ENCODE data around the gene SRCAP.
"Not testable (repeated sequence)": the region's sequence is repeated elsewhere in the genome, so short reads cannot be mapped to it uniquely, and the experiment has no call there.

The SRCAP gene

GRCh38 chr16:30664616-30665109 lies 34.3 kb upstream of the SRCAP start:
- no peak for DNase-seq

- no peak for DNase-seq
Measured at GRCh38 chr16:30665155-30665829, 33.7 kb upstream of the SRCAP start.

DNA sequence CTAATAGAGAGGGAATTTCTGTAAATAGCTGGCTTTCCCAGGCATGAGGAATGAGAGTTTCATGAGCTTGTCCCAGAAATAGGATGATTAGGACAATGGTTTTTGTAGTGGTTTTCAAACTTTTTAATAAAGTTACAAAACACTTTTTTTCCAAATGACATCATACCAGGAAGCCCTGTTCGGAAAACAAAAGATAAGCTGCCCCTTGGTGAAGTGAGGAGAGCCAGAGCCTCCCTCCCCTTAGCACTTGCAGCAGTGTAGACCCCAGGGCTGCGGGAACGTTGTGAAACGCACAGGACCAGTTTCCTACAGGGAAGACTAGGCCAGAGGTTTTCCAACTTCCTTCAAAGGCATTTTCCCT lies 33.2 kb upstream of the SRCAP start:
- no peak for DNase-seq

DNA sequence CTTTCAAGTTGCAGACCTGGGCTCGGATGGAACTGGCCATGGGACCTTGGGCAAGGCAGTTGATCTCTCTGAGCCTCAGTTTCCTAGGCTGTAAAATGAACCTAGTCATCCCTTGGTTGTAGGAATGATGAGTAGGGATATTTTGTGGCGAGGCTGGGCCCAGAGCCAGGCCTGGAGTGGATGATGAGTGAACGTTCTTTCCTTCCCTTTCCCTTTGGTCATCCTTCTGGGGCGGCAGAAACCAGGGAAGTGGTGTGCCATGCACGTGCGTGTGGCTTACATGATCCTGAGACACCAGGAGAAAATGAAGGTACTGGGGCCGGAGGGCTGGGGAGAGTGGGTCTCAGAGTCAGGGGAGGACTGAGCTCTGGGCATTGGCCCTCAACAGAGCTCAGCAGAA lies 32.3 kb upstream of the SRCAP start:
- DNase-seq, result no peak

DNA sequence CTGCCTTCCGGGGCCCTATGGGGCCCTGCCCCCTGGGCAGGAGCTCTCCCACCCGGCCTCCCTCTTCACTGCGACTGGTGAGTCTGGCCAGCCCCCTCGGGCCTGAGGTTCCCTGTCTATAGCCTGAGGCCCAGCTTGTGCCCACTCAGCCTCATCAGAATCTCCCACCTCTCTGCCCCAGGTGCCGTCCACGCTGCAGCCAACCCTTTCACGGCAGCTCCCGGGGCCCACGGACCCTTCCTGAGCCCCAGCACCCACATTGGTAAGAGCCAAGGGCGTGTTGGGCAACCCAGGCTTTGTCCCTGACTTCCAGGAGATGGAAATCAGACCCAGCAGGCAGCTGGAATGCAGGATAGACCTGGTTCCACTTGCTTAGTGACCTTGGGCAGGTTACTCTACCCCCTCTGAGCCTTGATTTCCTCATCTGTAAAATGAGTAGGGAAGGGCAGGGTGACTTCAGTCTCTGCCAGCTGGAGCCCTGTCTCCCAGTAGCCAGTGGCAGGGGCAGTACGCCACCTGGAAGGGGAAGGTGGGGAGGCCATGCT lies 31.5 kb upstream of the SRCAP start:
- DNase-seq, result no peak

GRCh38 chr16:30668393-30668792 lies 30.6 kb upstream of the SRCAP start:
- DNase-seq, result no peak

DNA sequence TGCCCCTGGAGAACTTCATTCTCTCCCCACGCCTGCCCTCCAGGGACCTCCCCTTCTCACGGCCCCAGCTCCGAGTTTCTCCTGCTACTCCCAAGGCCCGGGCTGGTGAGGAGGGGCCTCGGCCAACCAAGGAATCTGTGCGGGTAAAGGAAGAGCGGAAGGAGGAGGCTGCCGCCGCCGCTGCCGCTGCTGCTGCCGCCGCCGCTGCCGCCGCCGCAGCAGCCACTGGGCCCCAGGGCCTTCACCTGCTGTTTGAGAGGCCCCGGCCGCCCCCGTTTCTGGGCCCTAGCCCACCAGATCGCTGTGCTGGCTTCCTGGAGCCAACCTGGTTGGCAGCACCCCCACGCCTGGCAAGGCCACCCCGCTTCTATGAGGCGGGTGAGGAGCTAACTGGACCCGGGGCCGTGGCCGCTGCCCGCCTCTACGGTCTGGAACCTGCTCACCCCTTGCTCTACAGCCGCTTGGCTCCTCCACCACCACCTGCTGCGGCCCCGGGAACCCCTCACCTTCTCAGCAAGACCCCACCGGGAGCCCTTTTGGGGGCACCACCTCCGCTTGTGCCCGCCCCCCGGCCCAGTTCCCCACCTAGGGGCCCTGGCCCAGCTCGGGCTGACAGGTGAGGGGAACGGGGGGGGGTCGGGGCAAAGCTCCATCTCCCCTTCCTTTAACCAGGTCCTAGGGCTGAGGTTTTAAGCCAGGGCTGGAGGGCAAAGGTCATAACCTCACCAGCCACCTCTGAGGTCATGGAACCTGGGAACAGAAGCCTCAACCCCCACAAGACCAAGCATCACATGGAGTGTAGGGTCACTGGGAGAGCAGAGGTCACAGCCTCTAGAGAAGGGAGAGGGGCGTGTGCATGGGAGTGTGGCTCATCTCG lies 29.7 kb upstream of the SRCAP start:
- DNase-seq, result no peak

GRCh38 chr16:30669903-30670824 lies 28.8 kb upstream of the SRCAP start:
- no peak for DNase-seq

DNA sequence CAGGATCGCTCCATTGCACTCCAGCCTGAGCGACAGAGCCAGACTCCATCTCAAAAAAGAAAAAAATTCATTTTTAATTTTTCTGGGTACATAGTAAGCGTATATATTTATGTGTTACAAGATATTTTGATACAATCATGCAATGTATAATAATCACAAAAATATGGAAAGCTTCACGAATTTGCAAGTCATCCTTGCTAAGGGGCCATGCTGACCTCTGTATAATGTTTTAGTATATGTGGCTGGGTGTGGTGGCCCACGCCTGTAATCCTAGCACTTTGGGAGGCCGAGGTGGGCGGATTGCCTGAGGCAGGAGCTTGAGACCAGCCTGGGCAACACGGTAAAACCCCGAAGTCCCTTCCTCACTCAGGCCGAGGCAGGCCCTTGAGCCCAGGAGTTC lies 23.8 kb upstream of the SRCAP start:
- DNase-seq, result no peak

- DNase-seq, result no peak
Measured at GRCh38 chr16:30677931-30678585, 20.9 kb upstream of the SRCAP start.

GRCh38 chr16:30678586-30678970 lies 20.4 kb upstream of the SRCAP start:
- no peak for DNase-seq

DNA sequence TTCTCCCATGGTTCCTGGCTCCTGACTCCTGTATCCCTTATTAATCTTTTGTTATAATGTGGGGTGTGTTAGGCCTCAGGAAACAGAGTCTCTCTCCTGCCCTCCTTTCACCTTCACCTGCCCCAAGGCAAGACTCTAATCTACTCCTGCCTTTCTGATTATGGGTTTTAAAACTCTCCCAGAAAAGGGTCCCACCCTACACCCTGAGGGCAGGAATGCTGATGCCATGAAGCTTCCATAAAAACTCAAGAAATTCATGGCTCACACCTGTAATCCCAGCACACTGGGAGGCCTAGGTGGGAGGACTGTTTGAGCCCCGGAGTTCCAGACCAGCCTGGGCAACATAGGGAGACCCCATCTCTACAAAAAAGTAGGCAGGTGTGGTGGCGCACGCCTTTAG lies 18.6 kb upstream of the SRCAP start:
- DNase-seq, result no peak

GRCh38 chr16:30688701-30689100 lies 10.3 kb upstream of the SRCAP start:
- no peak for DNase-seq

DNA sequence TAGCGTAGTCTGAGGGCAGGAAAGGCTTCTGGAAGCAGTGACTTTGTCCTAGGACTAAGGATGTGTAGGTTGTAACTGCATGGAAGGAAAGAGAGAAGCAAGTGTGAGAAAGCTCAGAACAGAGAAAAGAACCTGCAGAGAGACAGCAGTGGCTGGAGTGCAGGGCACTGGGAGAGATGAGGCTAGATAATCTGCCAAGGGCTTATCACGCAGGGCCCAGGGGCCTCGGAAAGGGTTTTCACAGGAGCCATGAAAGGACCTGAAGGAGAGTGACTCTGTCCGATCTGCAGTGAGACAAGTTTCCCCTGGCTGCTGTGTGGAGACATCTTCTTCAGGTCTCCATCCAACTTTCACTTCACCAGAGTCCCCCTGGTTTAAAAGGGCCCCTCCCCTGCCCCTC lies 7.1 kb upstream of the SRCAP start:
- no peak for DNase-seq

DNA sequence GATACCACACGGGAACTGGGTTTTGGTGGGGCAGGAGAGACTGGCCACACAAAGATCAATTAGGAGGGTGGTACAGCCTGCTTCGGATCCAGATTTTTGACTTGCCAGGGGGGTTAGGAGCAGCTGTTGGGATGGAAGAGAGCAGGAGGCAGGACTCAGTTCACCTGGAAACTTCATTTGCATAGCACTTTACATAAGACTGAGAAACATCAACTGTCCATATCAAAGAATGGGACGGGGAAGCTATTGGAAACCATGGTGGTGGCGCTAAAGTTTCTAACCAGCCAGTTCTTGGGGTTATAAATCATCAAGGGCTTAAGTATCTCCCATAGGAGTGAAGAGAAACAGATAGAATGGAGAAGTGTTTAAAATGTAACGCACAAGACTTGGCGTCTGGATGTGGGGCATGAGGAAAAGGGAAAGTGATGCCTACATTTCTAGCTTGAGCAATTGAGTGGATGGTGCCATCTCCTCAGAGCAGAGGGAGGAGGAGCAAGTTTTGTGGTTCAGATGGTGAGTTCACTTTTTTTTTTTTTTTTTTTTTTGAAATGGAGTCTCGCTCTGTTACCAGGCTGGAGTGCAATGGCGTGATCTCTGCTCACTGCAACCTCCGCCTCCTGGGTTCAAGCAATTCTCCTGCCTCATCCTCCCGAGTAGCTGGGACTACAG lies 6.4 kb upstream of the SRCAP start:
- DNase-seq, result no peak

- no peak for DNase-seq
Measured at GRCh38 chr16:30694926-30695693, 3.9 kb upstream of the SRCAP start.

- DNase-seq, result not testable (repeated sequence)
Measured at GRCh38 chr16:30696646-30697045, 2.3 kb upstream of the SRCAP start.

- DNase-seq, result no peak
Measured at GRCh38 chr16:30697264-30698138, 1.5 kb upstream of the SRCAP start.

DNA sequence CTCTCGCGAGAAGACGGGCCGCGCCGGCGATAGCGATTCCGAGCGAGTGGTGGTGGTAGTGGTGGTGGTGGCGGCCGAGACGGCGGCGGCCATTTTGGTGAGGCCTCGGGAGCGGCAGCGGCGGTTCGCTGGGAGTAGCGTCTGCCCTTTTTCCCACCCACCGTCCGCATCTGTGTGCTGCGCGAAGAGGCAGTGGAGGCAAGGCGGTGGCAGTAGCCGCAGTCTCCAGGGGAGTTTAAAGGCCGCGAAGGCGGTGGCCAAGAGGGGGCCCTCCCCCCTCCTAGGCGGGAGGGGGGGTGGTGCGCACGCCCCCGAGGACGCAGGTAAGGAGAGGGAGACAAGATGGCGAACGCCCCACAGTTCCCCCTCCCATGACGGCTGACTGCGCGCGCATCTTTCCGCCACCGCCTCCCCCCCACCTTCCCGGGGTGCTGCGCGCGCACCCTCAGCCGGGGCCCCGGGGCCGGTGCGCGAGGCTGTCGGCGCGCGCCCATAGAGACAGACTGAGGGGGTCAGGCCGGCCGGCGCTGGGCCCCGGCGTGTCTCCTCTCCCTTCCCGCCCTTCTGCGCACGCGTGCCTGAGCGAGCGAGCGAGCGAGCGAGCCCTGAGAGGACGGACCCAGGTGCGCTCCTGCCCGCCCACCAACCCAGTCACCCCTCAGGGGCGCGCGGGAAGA lies 694 bp upstream of the SRCAP start:
- peak; percentile 99 for DNase-seq
